Measurements from ENCODE around the gene TECPR1.

- TF ChIP-seq POLR2A (IDR thresholded peaks at IDR 0.05) = no peak
- TF ChIP-seq CTCF (IDR thresholded peaks at IDR 0.05) = no peak
Observed at GRCh38 chr7:98265841-98266271, 13.8 kb upstream of the TECPR1 start.

All from lower leg skin (tissue), 3 donors.